ENCODE data around the gene DDX1. TPM values are rescaled to one million over a fixed set of nuclear protein-coding genes. Genes with fewer than 3 reads are reported as not detected.

The DDX1 gene
- total and polyA plus RNA-seq, 9 of the 15 experiments (the other 6 are each of a cell fraction or from before 2014, with no cell fraction given) = 116 to 277 (median 232) TPM

DNA sequence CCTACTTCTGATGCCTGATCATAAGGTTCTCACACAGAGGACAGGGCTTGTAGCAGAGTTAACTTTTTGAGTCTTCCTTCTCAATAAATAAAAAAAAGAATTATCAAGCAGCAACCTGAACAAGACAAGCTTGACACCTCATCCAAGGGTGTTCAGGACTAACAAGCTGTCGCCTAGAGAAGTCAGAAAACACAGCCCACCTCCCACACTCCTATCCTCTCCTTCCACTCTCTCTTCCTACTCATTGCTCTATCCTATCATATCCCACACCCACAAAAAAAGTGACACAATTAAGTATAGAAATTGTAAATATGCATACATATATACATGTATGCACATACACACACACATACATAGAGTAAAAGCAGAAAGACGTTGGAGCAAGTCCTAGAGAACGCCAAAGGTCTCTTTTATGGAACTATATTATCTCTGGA is 35.9 kb upstream of the DDX1 start (continued):
- TF ChIP-seq CBX8 (IDR thresholded peaks at IDR 0.05; ENCODE audit: borderline replicate concordance, extremely low read depth, low read depth, low read length, poor library complexity, severe bottlenecking) = no peak
- TF ChIP-seq, protein P1, sequence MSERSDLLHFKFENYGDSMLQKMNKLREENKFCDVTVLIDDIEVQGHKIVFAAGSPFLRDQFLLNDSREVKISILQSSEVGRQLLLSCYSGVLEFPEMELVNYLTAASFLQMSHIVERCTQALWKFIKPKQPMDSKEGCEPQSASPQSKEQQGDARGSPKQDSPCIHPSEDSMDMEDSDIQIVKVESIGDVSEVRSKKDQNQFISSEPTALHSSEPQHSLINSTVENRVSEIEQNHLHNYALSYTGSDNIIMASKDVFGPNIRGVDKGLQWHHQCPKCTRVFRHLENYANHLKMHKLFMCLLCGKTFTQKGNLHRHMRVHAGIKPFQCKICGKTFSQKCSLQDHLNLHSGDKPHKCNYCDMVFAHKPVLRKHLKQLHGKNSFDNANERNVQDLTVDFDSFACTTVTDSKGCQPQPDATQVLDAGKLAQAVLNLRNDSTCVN (CRISPR knock-in tag; IDR thresholded peaks at IDR 0.05) = no peak
- TF ChIP-seq ZNF589 (CRISPR knock-in tag; IDR thresholded peaks at IDR 0.05; ENCODE audit: low read depth) = peak; percentile 26; the same call in 1 of the 2 replicates
- TF ChIP-seq ZEB2 (IDR thresholded peaks at IDR 0.05) = no peak
- TF ChIP-seq, protein P2, sequence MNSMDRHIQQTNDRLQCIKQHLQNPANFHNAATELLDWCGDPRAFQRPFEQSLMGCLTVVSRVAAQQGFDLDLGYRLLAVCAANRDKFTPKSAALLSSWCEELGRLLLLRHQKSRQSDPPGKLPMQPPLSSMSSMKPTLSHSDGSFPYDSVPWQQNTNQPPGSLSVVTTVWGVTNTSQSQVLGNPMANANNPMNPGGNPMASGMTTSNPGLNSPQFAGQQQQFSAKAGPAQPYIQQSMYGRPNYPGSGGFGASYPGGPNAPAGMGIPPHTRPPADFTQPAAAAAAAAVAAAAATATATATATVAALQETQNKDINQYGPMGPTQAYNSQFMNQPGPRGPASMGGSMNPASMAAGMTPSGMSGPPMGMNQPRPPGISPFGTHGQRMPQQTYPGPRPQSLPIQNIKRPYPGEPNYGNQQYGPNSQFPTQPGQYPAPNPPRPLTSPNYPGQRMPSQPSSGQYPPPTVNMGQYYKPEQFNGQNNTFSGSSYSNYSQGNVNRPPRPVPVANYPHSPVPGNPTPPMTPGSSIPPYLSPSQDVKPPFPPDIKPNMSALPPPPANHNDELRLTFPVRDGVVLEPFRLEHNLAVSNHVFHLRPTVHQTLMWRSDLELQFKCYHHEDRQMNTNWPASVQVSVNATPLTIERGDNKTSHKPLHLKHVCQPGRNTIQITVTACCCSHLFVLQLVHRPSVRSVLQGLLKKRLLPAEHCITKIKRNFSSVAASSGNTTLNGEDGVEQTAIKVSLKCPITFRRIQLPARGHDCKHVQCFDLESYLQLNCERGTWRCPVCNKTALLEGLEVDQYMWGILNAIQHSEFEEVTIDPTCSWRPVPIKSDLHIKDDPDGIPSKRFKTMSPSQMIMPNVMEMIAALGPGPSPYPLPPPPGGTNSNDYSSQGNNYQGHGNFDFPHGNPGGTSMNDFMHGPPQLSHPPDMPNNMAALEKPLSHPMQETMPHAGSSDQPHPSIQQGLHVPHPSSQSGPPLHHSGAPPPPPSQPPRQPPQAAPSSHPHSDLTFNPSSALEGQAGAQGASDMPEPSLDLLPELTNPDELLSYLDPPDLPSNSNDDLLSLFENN (IDR thresholded peaks at IDR 0.05; ENCODE audit: low read depth in 2 of 2, low read length in 2 of 2) = no peak
- no peak for TF ChIP-seq CHD1 (IDR thresholded peaks at IDR 0.05; ENCODE audit: low read length)
- no peak; the same call in 1 of the 2 replicates for TF ChIP-seq NCOA1 (IDR thresholded peaks at IDR 0.05; ENCODE audit: low read depth)
- TF ChIP-seq, protein P3, sequence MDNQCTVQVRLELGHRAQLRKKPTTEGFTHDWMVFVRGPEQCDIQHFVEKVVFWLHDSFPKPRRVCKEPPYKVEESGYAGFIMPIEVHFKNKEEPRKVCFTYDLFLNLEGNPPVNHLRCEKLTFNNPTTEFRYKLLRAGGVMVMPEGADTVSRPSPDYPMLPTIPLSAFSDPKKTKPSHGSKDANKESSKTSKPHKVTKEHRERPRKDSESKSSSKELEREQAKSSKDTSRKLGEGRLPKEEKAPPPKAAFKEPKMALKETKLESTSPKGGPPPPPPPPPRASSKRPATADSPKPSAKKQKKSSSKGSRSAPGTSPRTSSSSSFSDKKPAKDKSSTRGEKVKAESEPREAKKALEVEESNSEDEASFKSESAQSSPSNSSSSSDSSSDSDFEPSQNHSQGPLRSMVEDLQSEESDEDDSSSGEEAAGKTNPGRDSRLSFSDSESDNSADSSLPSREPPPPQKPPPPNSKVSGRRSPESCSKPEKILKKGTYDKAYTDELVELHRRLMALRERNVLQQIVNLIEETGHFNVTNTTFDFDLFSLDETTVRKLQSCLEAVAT (IDR thresholded peaks at IDR 0.05) = peak; percentile 54 to 93
- no peak for TF ChIP-seq ZNF699 (CRISPR knock-in tag; IDR thresholded peaks at IDR 0.05; ENCODE audit: insufficient replicate concordance)
- no peak for TF ChIP-seq ARID2 (IDR thresholded peaks at IDR 0.05)
- TF ChIP-seq, protein P4, sequence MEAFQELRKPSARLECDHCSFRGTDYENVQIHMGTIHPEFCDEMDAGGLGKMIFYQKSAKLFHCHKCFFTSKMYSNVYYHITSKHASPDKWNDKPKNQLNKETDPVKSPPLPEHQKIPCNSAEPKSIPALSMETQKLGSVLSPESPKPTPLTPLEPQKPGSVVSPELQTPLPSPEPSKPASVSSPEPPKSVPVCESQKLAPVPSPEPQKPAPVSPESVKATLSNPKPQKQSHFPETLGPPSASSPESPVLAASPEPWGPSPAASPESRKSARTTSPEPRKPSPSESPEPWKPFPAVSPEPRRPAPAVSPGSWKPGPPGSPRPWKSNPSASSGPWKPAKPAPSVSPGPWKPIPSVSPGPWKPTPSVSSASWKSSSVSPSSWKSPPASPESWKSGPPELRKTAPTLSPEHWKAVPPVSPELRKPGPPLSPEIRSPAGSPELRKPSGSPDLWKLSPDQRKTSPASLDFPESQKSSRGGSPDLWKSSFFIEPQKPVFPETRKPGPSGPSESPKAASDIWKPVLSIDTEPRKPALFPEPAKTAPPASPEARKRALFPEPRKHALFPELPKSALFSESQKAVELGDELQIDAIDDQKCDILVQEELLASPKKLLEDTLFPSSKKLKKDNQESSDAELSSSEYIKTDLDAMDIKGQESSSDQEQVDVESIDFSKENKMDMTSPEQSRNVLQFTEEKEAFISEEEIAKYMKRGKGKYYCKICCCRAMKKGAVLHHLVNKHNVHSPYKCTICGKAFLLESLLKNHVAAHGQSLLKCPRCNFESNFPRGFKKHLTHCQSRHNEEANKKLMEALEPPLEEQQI (IDR thresholded peaks at IDR 0.05) = no peak
- TF ChIP-seq BDP1 (IDR thresholded peaks at IDR 0.05; ENCODE audit: insufficient read depth, insufficient read length) = no peak
- TF ChIP-seq NFXL1 (CRISPR knock-in tag; IDR thresholded peaks at IDR 0.05) = no peak
- TF ChIP-seq ETS2 (tag; IDR thresholded peaks at IDR 0.05; ENCODE audit: borderline replicate concordance, poor library complexity, severe bottlenecking) = no peak
- TF ChIP-seq, protein P5, sequence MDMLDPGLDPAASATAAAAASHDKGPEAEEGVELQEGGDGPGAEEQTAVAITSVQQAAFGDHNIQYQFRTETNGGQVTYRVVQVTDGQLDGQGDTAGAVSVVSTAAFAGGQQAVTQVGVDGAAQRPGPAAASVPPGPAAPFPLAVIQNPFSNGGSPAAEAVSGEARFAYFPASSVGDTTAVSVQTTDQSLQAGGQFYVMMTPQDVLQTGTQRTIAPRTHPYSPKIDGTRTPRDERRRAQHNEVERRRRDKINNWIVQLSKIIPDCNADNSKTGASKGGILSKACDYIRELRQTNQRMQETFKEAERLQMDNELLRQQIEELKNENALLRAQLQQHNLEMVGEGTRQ (CRISPR knock-in tag; IDR thresholded peaks at IDR 0.05) = no peak
- TF ChIP-seq, protein P6, sequence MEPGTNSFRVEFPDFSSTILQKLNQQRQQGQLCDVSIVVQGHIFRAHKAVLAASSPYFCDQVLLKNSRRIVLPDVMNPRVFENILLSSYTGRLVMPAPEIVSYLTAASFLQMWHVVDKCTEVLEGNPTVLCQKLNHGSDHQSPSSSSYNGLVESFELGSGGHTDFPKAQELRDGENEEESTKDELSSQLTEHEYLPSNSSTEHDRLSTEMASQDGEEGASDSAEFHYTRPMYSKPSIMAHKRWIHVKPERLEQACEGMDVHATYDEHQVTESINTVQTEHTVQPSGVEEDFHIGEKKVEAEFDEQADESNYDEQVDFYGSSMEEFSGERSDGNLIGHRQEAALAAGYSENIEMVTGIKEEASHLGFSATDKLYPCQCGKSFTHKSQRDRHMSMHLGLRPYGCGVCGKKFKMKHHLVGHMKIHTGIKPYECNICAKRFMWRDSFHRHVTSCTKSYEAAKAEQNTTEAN (CRISPR knock-in tag; IDR thresholded peaks at IDR 0.05) = no peak
- TF ChIP-seq ZNF695 (CRISPR knock-in tag; IDR thresholded peaks at IDR 0.05) = no peak

Measured in K562 (cell line).